ENCODE measurements around the gene NDUFA11.

Gene NDUFA11

DNA sequence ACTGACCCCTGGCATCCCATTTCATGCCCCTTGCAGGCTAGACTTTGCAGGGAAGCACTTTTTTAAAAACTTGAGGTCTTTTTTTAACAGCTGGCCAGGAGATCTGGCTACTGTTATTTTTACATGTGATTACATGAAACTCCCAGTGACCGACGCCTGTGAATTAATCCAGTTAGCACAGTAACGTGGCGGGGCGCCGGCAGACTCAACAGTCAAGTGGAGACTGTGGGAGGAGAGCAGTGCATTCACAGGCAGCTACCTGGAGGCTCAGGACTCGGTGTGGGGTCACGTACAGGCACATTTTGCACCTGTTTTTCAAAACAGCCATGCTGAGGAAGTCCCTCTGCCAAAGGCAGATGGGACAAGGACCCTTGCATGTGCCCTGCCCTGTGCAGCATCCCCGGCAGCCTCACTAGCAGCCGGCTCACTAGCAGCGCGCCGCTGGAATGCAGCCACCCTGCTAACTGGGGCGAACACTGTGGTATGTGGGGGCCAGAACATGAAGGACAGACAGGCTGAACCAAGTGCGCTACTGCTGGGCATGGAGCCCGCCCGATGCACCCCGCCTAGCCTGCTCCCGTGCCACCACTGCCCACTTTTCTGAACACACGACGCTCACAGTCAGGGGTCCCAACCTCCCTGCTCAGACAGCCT is 29.1 kb upstream of the NDUFA11 start:
- no peak for DNase-seq (ENCODE audit: low read depth)

GRCh38 chr19:5932146-5932545 is 28.6 kb upstream of the NDUFA11 start:
- DNase-seq (ENCODE audit: low read depth) = no peak

DNA sequence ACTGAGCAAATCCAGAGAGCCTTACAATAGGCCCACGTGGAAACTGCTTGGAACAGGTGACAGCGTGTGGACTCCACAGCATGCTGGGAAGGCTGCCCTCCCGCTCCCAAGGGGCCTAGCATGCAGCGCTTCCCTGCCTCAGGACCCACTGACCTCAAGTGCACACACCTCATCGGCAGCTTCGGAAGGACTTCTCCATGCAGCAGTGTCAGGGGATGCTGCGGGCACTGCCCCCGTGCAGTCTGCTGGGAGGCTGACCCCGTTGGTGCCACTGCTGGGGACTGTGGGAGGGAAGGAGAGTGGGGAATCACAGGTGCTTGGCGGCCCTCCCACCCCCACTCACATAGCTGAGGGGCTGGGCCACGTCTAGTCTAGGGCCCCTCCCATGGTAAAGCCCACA is 27.7 kb upstream of the NDUFA11 start:
- DNase-seq (ENCODE audit: low read depth) = no peak

DNA sequence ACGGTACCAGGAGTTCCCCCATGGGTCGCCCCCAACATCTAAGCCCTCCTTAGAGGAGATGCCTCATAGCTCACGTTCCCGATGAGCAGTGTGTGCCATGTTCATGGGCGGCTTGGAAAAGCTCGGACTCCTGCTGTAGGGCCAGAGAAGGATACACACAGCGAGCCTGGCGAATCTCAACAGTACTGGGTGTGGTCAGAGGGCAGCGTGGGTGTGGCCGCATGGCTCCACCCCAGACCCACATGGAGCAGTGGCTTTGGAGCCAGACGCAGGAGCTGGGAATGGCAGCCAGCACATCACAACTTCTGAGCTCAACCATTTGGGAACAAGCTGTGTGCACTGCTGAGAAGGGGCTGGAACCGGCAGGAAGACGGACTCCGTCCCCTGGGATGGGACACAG is 26.0 kb upstream of the NDUFA11 start:
- DNase-seq (ENCODE audit: low read depth) = no peak

- DNase-seq (ENCODE audit: low read depth) = no peak
Measured at GRCh38 chr19:5929179-5929578, 25.6 kb upstream of the NDUFA11 start.

GRCh38 chr19:5927441-5927821 is 23.8 kb upstream of the NDUFA11 start:
- no peak for DNase-seq (ENCODE audit: low read depth)

GRCh38 chr19:5926641-5927440 is 23.3 kb upstream of the NDUFA11 start:
- peak; percentile 98 for DNase-seq (ENCODE audit: low read depth)

GRCh38 chr19:5925830-5926427 is 22.3 kb upstream of the NDUFA11 start:
- no peak for DNase-seq (ENCODE audit: low read depth)

GRCh38 chr19:5923356-5923755 is 19.8 kb upstream of the NDUFA11 start:
- DNase-seq (ENCODE audit: low read depth) = no peak

DNA sequence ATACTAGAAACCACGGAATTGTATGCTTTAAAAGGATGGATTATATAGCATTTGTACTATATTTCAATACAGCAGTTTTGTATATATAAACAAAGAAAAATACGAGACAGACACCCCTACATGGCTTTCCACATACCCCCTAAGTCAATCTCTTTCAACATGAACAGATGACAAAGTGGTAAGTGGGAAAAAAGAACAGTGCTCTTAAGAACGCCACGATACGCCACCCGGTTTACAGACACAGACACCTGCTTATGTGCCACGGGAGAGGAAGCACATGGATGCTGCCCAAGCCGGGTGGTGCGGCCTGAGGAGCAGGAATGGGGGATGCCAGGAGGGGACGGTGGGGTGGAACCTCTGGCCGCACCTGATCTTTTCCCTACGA is 18.6 kb upstream of the NDUFA11 start:
- DNase-seq (ENCODE audit: low read depth) = no peak

DNA sequence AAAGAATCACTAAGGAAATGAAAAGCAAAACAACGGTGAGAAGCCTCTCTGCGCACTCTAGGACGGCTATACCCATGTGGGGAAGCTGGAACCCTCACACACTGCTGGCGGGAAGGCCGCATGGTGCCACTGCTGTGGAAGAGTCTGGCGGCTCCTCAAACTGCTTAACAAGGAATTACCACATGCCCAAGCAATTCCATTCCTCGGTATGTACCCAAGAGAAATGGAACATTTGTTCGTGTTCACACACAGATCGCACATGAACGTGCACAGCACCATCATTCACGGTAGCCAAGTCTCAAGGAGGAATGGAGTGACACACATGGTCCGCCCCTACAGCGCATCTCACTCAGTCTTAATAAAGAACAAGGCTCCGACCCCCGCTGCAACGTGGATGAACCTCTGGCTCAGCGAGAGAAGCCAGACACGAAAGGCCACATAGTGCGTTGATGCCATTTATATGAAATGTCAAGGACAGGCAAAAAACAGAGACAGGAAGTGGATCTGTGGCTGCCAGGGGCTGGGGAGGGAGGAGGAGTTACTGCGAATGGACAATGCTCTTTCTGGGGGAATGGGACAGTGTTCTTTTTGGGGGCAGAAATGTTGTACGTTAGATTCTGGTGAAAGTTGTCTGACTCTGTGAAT is 18.0 kb upstream of the NDUFA11 start:
- no peak for DNase-seq (ENCODE audit: low read depth)

GRCh38 chr19:5918463-5919079 is 15.0 kb upstream of the NDUFA11 start:
- no peak for DNase-seq (ENCODE audit: low read depth)

DNA sequence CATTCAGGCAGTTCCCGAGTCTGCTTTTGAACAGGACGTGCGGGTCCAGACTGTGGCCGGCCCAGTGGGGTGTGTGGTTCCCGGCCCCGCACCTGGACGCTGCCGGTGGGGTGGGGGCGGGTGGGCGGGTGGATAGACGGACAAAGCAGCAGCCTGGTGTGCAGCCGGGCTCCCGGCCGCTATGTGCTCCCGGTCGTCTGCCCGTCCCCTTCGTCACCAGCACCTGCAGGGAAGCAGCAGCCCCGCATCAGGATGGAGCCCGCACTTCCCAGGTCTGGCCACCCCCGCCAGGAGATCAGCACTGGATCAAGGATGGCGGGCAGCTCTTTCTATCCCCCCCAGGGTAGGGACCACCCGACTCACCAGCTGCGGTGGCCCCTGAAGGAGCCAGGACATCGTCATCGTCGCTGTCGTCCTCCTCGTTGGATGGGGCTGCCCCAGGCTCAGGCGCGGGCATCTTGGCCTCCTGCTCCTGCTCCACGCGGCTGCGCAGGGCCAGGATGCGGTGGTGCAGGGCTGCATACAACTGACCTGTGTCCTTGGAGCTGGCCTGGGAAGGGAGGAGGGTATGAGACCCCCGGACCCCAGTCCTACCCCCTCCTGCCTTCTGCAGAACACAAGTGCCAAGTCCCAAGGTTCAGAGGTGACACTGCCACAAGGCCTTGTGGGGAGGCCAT is 14.0 kb upstream of the NDUFA11 start:
- no peak for DNase-seq (ENCODE audit: low read depth)

DNA sequence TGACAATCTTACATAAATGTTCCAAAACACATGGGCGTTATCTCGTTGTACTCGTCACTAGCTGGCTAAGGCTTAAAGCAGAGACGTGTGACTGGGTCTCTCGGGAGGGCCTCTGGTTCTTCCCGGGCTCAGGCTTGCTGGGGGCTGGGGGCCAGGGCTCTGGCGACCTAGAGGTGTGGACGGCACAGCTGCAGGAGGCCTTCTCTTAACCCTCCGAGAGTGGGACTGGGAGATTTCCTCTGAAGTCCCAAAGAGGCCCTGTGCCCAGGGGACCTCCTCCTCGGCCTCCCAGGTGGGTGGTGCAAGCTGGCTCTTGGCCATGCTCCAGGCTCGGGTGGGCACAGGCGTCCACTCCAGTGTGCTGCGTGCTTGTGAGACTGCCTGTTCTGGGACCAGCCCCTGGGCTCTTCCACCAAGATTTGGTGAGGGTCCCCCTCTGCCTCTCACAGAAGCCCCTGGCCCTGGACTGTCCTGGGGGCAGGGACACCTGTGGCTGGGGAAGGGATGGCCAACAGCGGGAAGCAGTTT is 12.7 kb upstream of the NDUFA11 start:
- DNase-seq (ENCODE audit: low read depth) = no peak

DNA sequence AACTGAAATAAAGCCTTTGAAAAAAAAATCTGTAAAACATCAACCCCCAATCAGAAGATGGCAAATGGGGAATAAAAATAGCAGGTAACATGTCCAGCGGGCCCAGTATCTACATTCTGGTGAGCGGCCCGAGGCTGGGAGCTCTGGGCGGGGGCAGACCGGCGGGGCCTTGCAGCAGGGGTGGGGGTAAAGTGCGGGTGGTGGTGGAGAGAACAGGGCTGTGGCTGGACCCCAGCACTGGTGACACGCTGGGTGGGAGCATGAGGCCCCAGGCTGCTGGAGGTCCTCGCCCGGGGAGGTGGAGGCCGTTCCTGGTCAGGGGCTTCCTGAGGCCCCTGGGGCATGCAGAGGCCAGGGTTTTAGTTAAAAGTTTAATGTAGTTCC is 12.2 kb upstream of the NDUFA11 start:
- DNase-seq (ENCODE audit: low read depth) = no peak

DNA sequence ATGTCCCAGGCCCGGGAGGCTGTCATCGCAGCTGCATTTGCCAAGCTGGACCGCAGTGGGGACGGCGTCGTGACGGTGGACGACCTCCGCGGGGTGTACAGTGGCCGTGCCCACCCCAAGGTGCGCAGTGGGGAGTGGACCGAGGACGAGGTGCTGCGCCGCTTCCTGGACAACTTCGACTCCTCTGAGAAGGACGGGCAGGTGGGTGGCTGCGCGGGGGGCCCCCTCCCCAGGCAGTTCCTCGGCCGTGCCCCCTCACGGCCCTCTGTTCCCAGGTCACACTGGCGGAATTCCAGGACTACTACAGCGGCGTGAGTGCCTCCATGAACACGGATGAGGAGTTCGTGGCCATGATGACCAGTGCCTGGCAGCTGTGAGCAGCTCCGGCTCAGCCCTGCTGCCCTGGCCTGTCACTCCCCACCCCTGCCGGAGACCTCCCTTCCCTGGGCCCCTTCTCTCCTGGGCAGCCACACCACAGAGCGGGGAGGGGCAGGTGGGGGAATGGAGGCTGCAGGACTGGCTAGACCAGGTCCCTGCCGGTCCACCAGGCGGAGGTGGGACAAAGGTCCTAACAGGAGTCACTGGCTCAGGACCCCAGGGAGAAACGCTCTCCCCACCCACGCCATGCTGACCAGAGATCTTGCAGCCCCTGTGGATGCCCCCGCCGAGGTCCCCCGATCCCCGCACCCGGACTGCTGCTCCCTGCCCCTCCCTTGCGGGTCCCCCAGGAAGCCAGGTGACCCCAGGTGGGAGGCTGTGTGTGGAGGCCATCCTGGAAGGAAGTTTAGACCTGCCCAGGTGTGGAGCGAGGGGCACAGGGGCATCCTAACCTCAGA is 11.6 kb upstream of the NDUFA11 start:
- DNase-seq (ENCODE audit: low read depth) = no peak

- DNase-seq (ENCODE audit: low read depth) = no peak
Measured at GRCh38 chr19:5914358-5914774, 10.8 kb upstream of the NDUFA11 start.

GRCh38 chr19:5913739-5914357 is 10.3 kb upstream of the NDUFA11 start, which contains the start of gene CAPS:
Gene CAPS, plus strand, starts transcription at chr19:5914254. Its CDS starts 153 bp downstream, at chr19:5914407.
- DNase-seq (ENCODE audit: low read depth) = peak; percentile 69

DNA sequence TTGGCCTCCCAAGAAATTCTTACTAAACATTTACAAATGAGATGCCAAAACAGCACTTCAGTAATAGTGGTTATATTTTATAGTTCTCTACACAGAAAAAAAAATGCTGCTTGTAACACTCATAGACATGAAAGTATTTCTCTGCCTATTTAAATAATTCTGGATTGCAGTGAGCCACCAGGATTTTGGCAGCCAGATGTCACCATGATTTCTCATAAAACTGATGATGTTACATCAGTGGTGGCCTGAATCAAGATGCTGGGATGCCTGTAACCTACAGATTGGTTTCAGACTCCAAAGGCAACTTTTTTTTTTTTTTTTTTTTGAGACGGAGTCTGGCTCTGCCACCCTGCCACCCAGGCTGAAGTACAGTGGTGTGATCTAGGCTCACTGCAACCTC is 7.8 kb upstream of the NDUFA11 start:
- no peak for DNase-seq (ENCODE audit: low read depth)

- no peak for DNase-seq (ENCODE audit: low read depth)
Measured at GRCh38 chr19:5910638-5910907, 7.0 kb upstream of the NDUFA11 start.
